ENCODE results near the gene CCND1. TPM values are rescaled to one million over a fixed set of nuclear protein-coding genes. Genes with fewer than 3 reads are reported as not detected.

The CCND1 gene
- total and polyA plus RNA-seq, 10 of the 15 experiments (the other 5 are each of a cell fraction or from before 2014, with no cell fraction given), result 0.09 to 6.6 (median 0.59) TPM; not detected in 2

- ChIA-PET SMC1A (ENCODE audit: uncharacterized antibody, unreplicated experiment) (no interaction called here), CTCF (no interaction called here), POLR2A (no interaction called here), RAD21 (ENCODE audit: unreplicated experiment) (no interaction called here)
- Histone ChIP-seq H3K9ac (ENCODE audit: control insufficient read depth, insufficient read depth, low read length) (no peak overlapping the region), H3K9me3 (replicated peaks; ENCODE audit: control insufficient read depth, insufficient read depth, low read length) (no peaks in the 10 kb centered on the region; the same call in 2 of the 3 replicates), H3K79me2 (ENCODE audit: control insufficient read depth, insufficient read depth, low read length) (no peaks in the 10 kb centered on the region), H3K27me3 (replicated peaks in 1 of 2; ENCODE audit: control insufficient read depth in 2 of 2, insufficient read depth in 2 of 2, low read length in 1 of 2) (no peaks in the 10 kb centered on the region; a peak in 1 of 4 replicates), H3K36me3 (ENCODE audit: control insufficient read depth in 2 of 2, insufficient read depth in 2 of 2, low read length in 1 of 2) (no peaks in the 10 kb centered on the region; a peak in 1 of 4 replicates), H3K4me3 (no peak overlapping the region), H2AFZ (ENCODE audit: control insufficient read depth, low read depth, low read length) (no peak overlapping the region), H3K27ac (ENCODE audit: control insufficient read depth, insufficient read depth) (no peak overlapping the region), H3K4me1 (ENCODE audit: control insufficient read depth, insufficient read depth, low read length) (no peaks in the 10 kb centered on the region), H3K4me2 (ENCODE audit: control insufficient read depth, insufficient read depth) (no peak overlapping the region), H4K20me1 (ENCODE audit: control insufficient read depth, insufficient read depth) (no peaks in the 10 kb centered on the region)
- FAIRE-seq (no peak), ATAC-seq (no peak), DNase-seq (ENCODE audit: low read depth, low spot score) (no peak)
- WGBS (ENCODE audit: insufficient coverage, insufficient replicate concordance, low lambda C conversion rate, missing lambda C conversion rate), result 25% methylated on average over 8 of the region's 8 CpGs
- in situ Hi-C loops (cut with MboI), result no loop called here
- BruUV-seq (replicated peaks), result no TSS peak
- TF ChIP-seq CBX3 (IDR thresholded peaks at IDR 0.05; ENCODE audit: borderline replicate concordance, low read depth) (no peak), MAX (IDR thresholded peaks at IDR 0.05; ENCODE audit: low read depth, low read length) (no peak), SREBF1 (IDR thresholded peaks at IDR 0.05; ENCODE audit: low read length) (no peak), PKNOX1 (IDR thresholded peaks at IDR 0.05) (no peak)
- intact Hi-C loops (cut with micrococcal nuclease; ENCODE audit: unreplicated experiment), result no loop called here
Observed at GRCh38 chr11:69630424-69630823, 10.5 kb upstream of the CCND1 start.

GRCh38 chr11:69632900-69633299, 8.1 kb upstream of the CCND1 start:
- Histone ChIP-seq H3K79me2 (ENCODE audit: control insufficient read depth, insufficient read depth, low read length) (no peaks in the 10 kb centered on the region), H3K4me2 (ENCODE audit: control insufficient read depth, insufficient read depth) (no peak overlapping the region), H2AFZ (ENCODE audit: control insufficient read depth, low read depth, low read length) (no peak overlapping the region), H3K27ac (ENCODE audit: control insufficient read depth, insufficient read depth) (no peak overlapping the region), H3K27me3 (replicated peaks in 1 of 2; ENCODE audit: control insufficient read depth in 2 of 2, insufficient read depth in 2 of 2, low read length in 1 of 2) (peaks cover 9 to 16% of the 10 kb centered on the region in 2 experiments), H4K20me1 (ENCODE audit: control insufficient read depth, insufficient read depth) (no peaks in the 10 kb centered on the region), H3K36me3 (ENCODE audit: control insufficient read depth in 2 of 2, insufficient read depth in 2 of 2, low read length in 1 of 2) (no peaks in the 10 kb centered on the region; a peak in 1 of 4 replicates), H3K4me3 (no peak overlapping the region), H3K4me1 (ENCODE audit: control insufficient read depth, insufficient read depth, low read length) (peaks cover 6% of the 10 kb centered on the region), H3K9ac (ENCODE audit: control insufficient read depth, insufficient read depth, low read length) (no peak overlapping the region), H3K9me3 (replicated peaks; ENCODE audit: control insufficient read depth, insufficient read depth, low read length) (no peaks in the 10 kb centered on the region; the same call in 2 of the 3 replicates)
- DNase-seq (ENCODE audit: low read depth, low spot score) (no peak), FAIRE-seq (no peak), ATAC-seq (no peak)
- ChIA-PET RAD21 (ENCODE audit: unreplicated experiment) (no interaction called here), POLR2A (no interaction called here), CTCF (interaction anchor here (1.1 kb wide), 1 partner anchor 340 kb away, joined by 3 read pairs; no protein-coding TSS in a partner anchor), SMC1A (ENCODE audit: uncharacterized antibody, unreplicated experiment) (interaction anchor here (1.6 kb wide), 1 partner anchor 11 kb away, joined by 3 read pairs; no protein-coding TSS in a partner anchor)
- intact Hi-C loops (cut with micrococcal nuclease; ENCODE audit: unreplicated experiment) (no loop called here), in situ Hi-C loops (cut with MboI) (no loop called here)
- no peak for TF ChIP-seq PML (IDR thresholded peaks at IDR 0.05; ENCODE audit: low read length)
- no peak for TF ChIP-seq TCF3 (IDR thresholded peaks at IDR 0.05; ENCODE audit: borderline replicate concordance, insufficient read depth, low read depth, low read length)
- no peak for TF ChIP-seq WRNIP1 (IDR thresholded peaks at IDR 0.05; ENCODE audit: borderline replicate concordance, low read depth, low read length)
- TF ChIP-seq BMI1 (IDR thresholded peaks at IDR 0.05; ENCODE audit: borderline replicate concordance), result no peak
- TF ChIP-seq SUPT20H (IDR thresholded peaks at IDR 0.05; ENCODE audit: borderline replicate concordance, control insufficient read depth, low read depth, low read length), result no peak
- no peak for TF ChIP-seq SREBF2 (IDR thresholded peaks at IDR 0.05; ENCODE audit: low read length)
- no peak for TF ChIP-seq CEBPB (IDR thresholded peaks at IDR 0.05; ENCODE audit: borderline replicate concordance in 1 of 2, low read depth in 2 of 2, low read length in 2 of 2)
- WGBS (ENCODE audit: insufficient coverage, insufficient replicate concordance, low lambda C conversion rate, missing lambda C conversion rate), result 7% methylated on average over 4 of the region's 4 CpGs
- BruUV-seq (replicated peaks), result no TSS peak
